ENCODE data around the gene CYP2R1. TPM values are rescaled to one million over a fixed set of nuclear protein-coding genes. Genes with fewer than 3 reads are reported as not detected.
A peak's percentile ranks its signal among the peaks of the same experiment; 100 is the strongest.
"Not testable (repeated sequence)": the region's sequence is repeated elsewhere in the genome, so short reads cannot be mapped to it uniquely, and the experiment has no call there.

Gene CYP2R1
- total RNA-seq, 1 experiment from 2014 or later: 17.5 TPM

DNA sequence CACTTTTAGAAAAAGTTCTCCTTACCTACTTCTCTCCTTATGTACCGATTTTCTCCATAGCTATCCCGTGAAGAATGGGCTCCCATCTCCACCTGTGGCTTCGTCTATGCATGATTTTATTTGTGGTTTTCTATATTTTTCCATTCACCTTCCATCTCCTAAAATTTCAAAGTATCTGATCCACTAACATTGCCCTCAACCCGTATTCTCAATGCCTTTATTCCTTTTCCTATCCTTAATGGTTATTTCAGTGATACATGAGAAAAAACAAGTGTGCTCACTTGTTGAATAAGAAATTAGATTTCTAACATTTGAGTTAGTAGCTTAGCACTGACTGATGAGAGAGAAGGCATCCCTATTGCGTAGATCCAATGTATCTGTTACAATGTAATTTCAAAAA is 16.9 kb downstream of the CYP2R1 start:
- Histone ChIP-seq H3K9me3 (replicated peaks) (no peaks in the 10 kb centered on the region), H3K27me3 (no peaks in the 10 kb centered on the region), H3K4me3 (no peak overlapping the region), H3K36me3 (no peaks in the 10 kb centered on the region), H3K4me1 (no peaks in the 10 kb centered on the region), H3K27ac (no peak overlapping the region)
- DNase-seq: no peak

DNA sequence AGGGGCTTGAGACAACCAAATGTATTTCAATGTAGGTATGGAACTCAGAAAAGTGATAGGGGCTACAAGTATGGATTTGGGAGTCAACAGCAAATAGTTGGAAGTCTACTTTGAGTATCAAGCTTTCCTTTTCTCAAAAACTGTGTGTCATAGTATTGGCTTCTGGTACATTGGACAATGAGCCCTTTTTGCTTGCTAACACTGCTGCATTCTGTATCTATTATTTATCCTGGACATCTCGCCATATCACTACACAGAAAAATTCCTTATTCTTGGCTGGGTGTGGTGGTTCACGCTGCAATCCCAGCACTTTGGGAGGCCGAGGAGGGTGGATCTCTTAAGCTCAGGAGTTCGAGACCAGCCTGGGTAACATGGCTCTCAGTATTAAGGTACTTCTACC is 18.4 kb downstream of the CYP2R1 start:
- no peaks in the 10 kb centered on the region for H3K4me1 ChIP-seq
- no peak overlapping the region for H3K27ac ChIP-seq
- H3K4me3 ChIP-seq: no peak overlapping the region
- DNase-seq: no peak
- H3K27me3 ChIP-seq: no peaks in the 10 kb centered on the region
- no peaks in the 10 kb centered on the region for H3K36me3 ChIP-seq
- no peaks in the 10 kb centered on the region for H3K9me3 ChIP-seq (replicated peaks)

DNA sequence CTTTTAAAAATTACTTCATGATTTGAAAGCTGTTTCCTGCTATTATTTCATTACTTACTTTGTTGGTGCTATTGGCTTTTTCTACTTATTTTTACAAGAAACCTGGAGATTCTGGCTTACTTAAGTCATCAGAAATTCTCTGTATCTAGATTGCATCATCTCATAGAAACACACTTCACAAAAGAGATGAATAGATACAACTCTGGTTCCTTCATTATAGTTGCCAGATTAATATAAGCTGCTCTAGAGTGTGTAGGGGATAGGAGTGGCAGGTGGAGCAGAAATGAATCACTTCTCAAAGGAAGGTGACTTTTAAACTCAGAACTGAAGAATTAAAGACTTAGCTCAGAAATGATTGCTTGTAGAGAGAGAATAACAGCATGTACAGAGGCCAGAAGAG is 20.0 kb downstream of the CYP2R1 start:
- DNase-seq: no peak
- H3K4me1 ChIP-seq: no peaks in the 10 kb centered on the region
- no peaks in the 10 kb centered on the region; the same call in 1 of the 2 replicates for H3K36me3 ChIP-seq
- no peak overlapping the region for H3K4me3 ChIP-seq
- H3K27me3 ChIP-seq: no peaks in the 10 kb centered on the region
- no peak overlapping the region for H3K27ac ChIP-seq
- H3K9me3 ChIP-seq (replicated peaks): no peaks in the 10 kb centered on the region

DNA sequence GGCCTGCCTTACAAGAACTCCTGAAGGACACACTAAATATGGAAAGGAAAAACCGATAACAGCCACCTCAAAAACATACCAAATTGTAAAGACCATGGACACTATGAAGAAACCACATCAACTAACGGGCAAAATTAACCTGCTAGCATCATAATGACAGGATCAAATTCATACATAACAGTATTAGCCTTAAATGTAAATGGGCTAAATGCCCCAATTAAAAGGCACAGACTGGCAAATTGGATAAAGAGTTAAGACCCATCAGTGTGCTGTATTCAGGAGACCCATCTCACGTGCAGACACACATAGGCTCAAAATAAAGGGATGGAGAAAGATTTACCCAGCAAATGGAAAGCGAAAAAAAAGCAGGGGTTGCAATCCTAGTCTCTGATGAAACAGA is 28.3 kb downstream of the CYP2R1 start:
- not testable (repeated sequence) for DNase-seq; H3K4me1 ChIP-seq; H3K9me3 ChIP-seq (replicated peaks); H3K36me3 ChIP-seq; H3K27me3 ChIP-seq; H3K27ac ChIP-seq; H3K4me3 ChIP-seq

DNA sequence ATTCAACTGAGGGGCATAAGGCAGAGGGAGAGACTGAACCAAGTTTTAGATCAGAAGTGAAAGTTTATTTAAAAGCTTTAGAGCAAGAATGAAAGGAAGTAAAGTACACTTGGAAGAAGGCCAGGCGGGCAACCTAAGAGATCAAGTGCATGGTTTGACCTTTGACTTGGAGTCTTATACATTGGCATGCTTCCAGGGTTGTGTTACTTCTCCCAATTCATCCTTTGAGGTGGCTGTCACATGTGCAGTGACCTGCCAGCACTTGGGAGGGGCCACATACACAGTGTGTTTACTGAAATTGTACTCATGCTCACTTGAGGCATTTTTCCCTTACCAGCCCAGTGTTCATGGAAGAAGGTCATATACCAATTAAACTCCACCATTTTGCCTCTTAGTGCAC is 30.4 kb downstream of the CYP2R1 start:
- Histone ChIP-seq H3K36me3 (peaks cover 4% of the 10 kb centered on the region; the same call in 1 of the 2 replicates), H3K27ac (no peak overlapping the region), H3K4me3 (no peak overlapping the region)

DNA sequence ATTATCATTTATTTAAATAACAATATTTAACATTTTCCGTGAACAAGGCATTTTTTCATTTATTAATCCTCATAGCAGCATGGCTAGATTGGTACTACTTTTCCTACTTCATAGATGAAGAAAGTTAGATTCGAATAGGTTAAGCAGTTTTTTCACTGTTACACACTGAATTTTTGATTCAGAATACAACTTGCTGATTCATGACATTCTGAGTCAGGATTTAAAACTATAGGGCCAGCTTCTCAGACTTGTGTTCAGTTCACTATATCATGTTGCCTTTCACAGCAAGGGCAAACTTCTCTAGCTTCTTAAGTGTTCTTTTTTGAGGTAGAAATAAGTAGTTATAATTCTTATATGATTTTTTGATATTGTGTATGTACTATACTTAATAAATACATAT is 31.5 kb downstream of the CYP2R1 start:
- Histone ChIP-seq H3K4me3 (no peak overlapping the region), H3K27ac (no peak overlapping the region), H3K27me3 (no peaks in the 10 kb centered on the region), H3K4me1 (no peaks in the 10 kb centered on the region), H3K9me3 (replicated peaks) (0 out of 2 replicates have a peak, but pooled peaks cover 2% of the 10 kb centered on the region), H3K36me3 (peaks cover 4% of the 10 kb centered on the region; the same call in 1 of the 2 replicates)
- DNase-seq: no peak

More for the DNA sequence above, 30.4 kb downstream of the CYP2R1 start:
- H3K4me1 ChIP-seq: no peaks in the 10 kb centered on the region
- DNase-seq: peak in 1 of 2 experiments; percentile 8
- H3K9me3 ChIP-seq (replicated peaks): 0 out of 2 replicates have a peak, but pooled peaks cover 2% of the 10 kb centered on the region
- no peaks in the 10 kb centered on the region for H3K27me3 ChIP-seq

DNA sequence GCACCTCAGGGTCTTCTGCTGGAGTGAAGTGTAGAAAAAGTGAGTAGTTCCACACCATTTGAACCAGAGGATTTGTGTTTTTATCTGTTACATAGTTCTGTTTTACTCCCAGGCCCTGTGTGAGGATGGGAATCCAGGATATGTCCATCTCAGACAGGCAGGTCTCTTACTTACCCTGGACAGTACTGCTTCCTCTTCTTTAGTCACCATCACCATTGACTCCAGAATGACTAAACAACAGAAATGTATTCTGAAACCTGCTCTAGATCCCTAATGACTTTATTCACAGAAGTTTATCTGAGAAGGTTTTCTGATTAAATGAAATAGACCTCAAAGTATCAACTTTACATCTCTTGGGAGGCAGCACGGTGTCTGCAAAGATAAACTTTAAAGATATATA is 33.6 kb downstream of the CYP2R1 start:
- H3K4me3 ChIP-seq: no peak overlapping the region
- peaks cover 6% of the 10 kb centered on the region; the same call in 1 of the 2 replicates for H3K36me3 ChIP-seq
- no peak for DNase-seq
- no peaks in the 10 kb centered on the region for H3K4me1 ChIP-seq
- no peaks in the 10 kb centered on the region for H3K27me3 ChIP-seq
- 0 out of 2 replicates have a peak, but pooled peaks cover 2% of the 10 kb centered on the region for H3K9me3 ChIP-seq (replicated peaks)
- H3K27ac ChIP-seq: no peak overlapping the region

DNA sequence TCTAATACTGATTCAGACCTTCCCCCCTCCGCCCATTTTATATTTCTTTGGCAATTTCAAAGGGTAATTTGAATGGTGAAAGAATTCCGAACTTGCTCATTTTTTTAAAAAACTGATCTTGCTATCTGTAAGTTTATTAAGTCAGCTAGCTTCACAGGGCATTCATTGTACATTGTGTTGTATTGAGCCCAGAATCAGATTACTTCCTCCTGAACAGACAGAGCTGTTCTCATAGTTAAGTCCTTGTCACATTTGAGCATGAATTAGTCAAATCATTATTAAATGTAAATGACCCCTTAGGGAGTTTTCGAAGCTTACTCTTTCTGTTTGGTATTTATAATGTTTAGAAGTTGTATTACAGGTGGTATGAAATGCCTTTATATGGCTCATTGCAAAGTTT is 34.4 kb downstream of the CYP2R1 start:
- no peaks in the 10 kb centered on the region for H3K9me3 ChIP-seq (replicated peaks)
- no peak for DNase-seq
- no peaks in the 10 kb centered on the region for H3K27me3 ChIP-seq
- no peak overlapping the region for H3K4me3 ChIP-seq
- H3K4me1 ChIP-seq: no peaks in the 10 kb centered on the region
- H3K27ac ChIP-seq: no peak overlapping the region
- 0 out of 2 replicates have a peak, but pooled peaks cover 2% of the 10 kb centered on the region for H3K36me3 ChIP-seq

DNA sequence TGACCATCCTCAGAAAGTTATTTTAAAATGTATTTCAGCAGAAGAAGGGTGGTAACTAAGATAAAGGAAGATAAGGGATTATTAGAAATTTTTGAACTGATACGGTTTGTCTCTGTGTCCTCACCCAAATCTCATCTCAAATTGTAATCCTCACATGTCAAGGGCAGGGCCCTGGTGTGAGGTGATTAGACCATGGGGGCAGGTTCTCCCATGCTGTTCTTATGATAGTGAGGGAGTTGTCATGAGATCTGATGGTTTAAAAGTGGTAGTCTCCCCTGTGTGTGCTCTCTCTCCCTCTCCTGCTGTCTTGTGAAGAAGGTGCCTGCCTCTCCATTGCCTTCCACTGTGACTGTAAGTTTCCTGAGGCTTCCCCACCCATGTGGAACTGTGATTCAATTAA is 36.1 kb downstream of the CYP2R1 start:
- no peak for DNase-seq
- H3K36me3 ChIP-seq: 0 out of 2 replicates have a peak, but pooled peaks cover 2% of the 10 kb centered on the region
- H3K4me1 ChIP-seq: no peaks in the 10 kb centered on the region
- no peaks in the 10 kb centered on the region for H3K27me3 ChIP-seq
- no peak overlapping the region for H3K4me3 ChIP-seq
- no peaks in the 10 kb centered on the region for H3K9me3 ChIP-seq (replicated peaks)
- no peak overlapping the region for H3K27ac ChIP-seq

DNA sequence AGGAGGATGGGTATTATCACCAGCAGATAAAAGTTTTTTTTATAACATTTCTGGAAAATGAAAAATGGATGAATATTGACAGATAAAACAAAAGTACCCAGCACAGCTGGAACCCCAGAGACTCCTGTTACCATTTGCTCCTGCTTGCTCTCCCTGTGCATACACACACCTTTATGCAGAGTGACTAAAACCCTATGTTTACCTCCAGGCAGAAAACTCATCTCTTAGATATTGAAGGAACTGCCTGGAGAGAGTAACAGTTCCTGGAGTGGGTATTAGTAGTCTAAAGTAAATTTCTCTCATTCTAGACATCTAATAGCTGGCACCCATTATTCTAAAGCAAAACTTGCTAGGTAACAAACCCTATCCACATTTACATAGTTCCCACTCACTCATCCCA is 38.0 kb downstream of the CYP2R1 start:
- Histone ChIP-seq H3K4me3 (no peak overlapping the region), H3K36me3 (0 out of 2 replicates have a peak, but pooled peaks cover 2% of the 10 kb centered on the region), H3K4me1 (no peaks in the 10 kb centered on the region), H3K27me3 (no peaks in the 10 kb centered on the region), H3K9me3 (replicated peaks) (peaks cover 3% of the 10 kb centered on the region; the same call in 1 of the 2 replicates), H3K27ac (no peak overlapping the region)
- DNase-seq: no peak

DNA sequence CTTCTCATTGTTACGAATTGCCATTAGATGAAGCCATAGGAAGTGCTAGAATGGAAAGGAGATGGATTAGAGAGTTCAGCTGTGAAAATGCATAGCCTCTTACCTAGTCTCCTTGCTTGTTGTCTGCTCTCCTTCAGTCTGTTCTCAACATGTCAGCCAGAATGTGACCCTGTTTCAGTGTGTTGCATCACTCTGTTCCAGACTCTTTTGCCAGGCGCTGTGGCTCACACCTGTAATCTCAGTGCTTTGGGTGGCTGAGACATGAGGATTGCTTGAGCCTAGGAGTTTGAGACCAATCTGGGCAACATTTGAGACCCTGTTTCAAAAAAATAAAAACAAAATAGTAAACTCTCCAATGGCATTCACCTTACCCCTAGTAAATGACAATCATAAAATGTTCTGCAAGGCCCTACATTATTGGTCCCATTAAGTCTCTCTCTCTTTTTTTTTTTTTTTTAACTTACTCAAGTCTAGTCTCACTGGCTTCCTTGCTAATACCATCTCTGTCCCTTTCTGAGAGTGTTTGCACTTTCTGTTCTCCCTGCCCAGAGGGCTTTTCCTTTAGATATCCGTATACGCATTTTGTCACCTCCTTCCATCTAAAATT is 39.4 kb downstream of the CYP2R1 start:
- 0 out of 2 replicates have a peak, but pooled peaks cover 2% of the 10 kb centered on the region for H3K36me3 ChIP-seq
- H3K4me3 ChIP-seq: no peak overlapping the region

DNA sequence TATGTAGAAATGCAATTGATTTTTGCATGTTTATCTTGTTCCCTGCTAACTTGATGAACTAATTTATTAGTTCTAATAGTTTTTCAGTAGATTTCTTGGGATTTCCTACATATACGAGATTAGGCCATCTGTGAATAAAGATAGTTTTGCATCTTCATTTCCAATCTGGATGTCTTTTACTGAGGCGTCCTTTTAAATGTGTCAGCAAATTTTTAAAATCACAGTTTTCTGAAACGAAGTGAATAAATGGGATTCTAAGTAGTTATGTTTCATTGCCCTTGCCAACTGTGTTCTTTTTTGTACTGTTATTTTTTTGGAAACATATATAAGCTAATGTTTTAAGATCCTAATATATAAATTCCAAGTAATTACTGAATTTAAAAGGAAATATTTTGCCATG is 50.0 kb downstream of the CYP2R1 start:
- Histone ChIP-seq H3K27me3 (no peaks in the 10 kb centered on the region), H3K36me3 (peaks cover 10% of the 10 kb centered on the region), H3K27ac (no peak overlapping the region), H3K9me3 (replicated peaks) (no peaks in the 10 kb centered on the region; the same call in 1 of the 2 replicates), H3K4me3 (no peak overlapping the region), H3K4me1 (no peaks in the 10 kb centered on the region)
- DNase-seq: no peak

More for the DNA sequence above, 39.4 kb downstream of the CYP2R1 start:
- no peak overlapping the region for H3K27ac ChIP-seq
- H3K9me3 ChIP-seq (replicated peaks): peaks cover 3% of the 10 kb centered on the region; the same call in 1 of the 2 replicates
- DNase-seq: no peak
- H3K27me3 ChIP-seq: no peaks in the 10 kb centered on the region
- no peaks in the 10 kb centered on the region for H3K4me1 ChIP-seq

DNA sequence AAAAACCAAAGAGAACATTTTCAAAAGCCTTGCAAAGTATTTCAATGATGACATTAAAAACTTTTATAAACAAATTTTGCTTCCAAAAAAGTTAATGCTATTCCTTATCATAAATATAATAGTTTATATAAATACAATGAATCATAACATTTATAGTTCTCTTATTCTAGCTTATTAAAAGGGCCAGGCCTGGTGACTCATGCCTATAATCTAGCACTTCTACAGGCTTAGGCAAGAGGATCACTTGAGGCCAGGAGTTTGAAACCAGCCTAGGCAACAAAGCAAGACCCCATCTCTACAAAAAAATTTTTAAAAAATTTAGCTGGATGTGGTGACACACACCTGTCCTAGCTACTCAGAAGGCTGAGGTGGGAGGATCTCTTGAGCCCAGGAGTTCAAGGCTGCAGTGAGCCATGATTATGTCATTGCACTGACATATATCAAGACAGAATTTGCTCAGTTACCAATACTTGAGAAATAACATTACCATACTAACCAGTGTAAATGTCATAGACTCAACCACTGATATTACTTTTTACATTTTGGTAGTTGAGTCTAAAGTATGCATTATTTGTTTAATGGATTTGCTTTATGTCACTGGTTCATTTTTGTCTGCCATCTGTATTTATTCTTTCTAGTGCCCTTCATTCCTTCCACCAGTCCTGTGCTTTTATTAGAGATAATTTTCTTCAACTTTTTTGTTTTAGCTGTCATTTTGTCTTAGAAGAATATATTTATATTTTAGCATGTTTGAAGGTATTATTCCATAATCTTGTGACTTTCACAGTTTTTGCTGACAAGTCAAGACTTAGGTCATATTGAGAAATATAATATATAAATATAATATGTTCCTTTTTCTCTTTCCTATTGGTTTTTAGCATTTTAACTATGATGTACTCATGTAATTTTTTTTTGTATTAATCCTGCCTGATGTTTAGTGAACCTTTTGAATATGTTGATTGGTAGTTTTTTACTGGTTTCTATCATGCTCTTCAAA is 56.2 kb downstream of the CYP2R1 start:
- Histone ChIP-seq H3K9me3 (replicated peaks) (no peaks in the 10 kb centered on the region), H3K4me1 (no peaks in the 10 kb centered on the region), H3K4me3 (no peak overlapping the region), H3K27ac (no peak overlapping the region), H3K27me3 (no peaks in the 10 kb centered on the region), H3K36me3 (no peaks in the 10 kb centered on the region)
- DNase-seq: no peak

Measured in SJCRH30 (cell line).